Measurements from ENCODE around the gene KCNK17. TPM values are rescaled to one million over a fixed set of nuclear protein-coding genes. Genes with fewer than 3 reads are reported as not detected.
A peak's percentile ranks its signal among the peaks of the same experiment; 100 is the strongest.

KCNK17 gene
- total and polyA plus RNA-seq, 2 of the 8 experiments (the other 6 are each of a cell fraction or from before 2014, with no cell fraction given) = 2.9 to 3.4 TPM

- H4K20me1 ChIP-seq (replicated peaks in 1 of 2; ENCODE audit: control insufficient read depth in 1 of 2, insufficient read depth in 2 of 2, low read length in 2 of 2) = peaks cover 0 to 2% of the 10 kb centered on the region in 2 experiments
- WGBS, 2 experiments (ENCODE audit: extremely low coverage in 1 of 2, insufficient coverage in 1 of 2, insufficient read length in 1 of 2, insufficient replicate concordance in 2 of 2, low coverage in 1 of 2, low lambda C conversion rate in 2 of 2, missing lambda C conversion rate in 1 of 2) = 82% methylated on average over 4 of the region's 4 CpGs; no CpG with 5 or more reads in 1 of the 2 experiments
- peaks cover 0 to 5% (median 3%) of the 10 kb centered on the region in 4 experiments; a peak in 4 of 7 replicates for H3K4me1 ChIP-seq (replicated peaks in 1 of 4; ENCODE audit: control insufficient read depth in 3 of 4, insufficient read depth in 4 of 4, low read length in 3 of 4)
Measured at GRCh38 chr6:39310542-39310941, 3.7 kb downstream of the KCNK17 start.

More at GRCh38 chr6:39310542-39310941, 3.7 kb downstream of the KCNK17 start:
- no peak overlapping the region for H4K91ac ChIP-seq (replicated peaks; ENCODE audit: insufficient read length, low read length)
- no peak overlapping the region for H3K4me3 ChIP-seq (ENCODE audit: extremely low read depth in 1 of 4, insufficient read depth in 2 of 4, low read depth in 3 of 4, low read length in 4 of 4)
- peaks cover 26 to 48% (median 43%) of the 10 kb centered on the region in 4 experiments for H3K27me3 ChIP-seq (replicated peaks in 1 of 4; ENCODE audit: control insufficient read depth in 3 of 4, extremely low read depth in 1 of 4, insufficient read depth in 3 of 4, low read length in 3 of 4)
- no peaks in the 10 kb centered on the region for H3K9me3 ChIP-seq (ENCODE audit: insufficient read depth in 2 of 2, low read depth in 1 of 2, low read length in 1 of 2)
- H2AFZ ChIP-seq (ENCODE audit: low read length) = no peak overlapping the region
- no peak overlapping the region for H3K27ac ChIP-seq (ENCODE audit: low read depth, low read length)
- H3K9ac ChIP-seq (replicated peaks in 1 of 4; ENCODE audit: extremely low read depth in 1 of 4, low read depth in 3 of 4, low read length in 3 of 4) = no peak overlapping the region
- H3K23me2 ChIP-seq (ENCODE audit: low read depth, low read length) = peaks cover 12% of the 10 kb centered on the region; the same call in 1 of the 2 replicates
- DNase-seq (ENCODE audit: low read depth in 1 of 2, low spot score in 2 of 2) (no peak), FAIRE-seq (no peak)
- no peak overlapping the region for H3K14ac ChIP-seq (ENCODE audit: insufficient read length)
- H3K18ac ChIP-seq (ENCODE audit: extremely low read depth, low read length) = no peak overlapping the region
- no peaks in the 10 kb centered on the region for H3K36me3 ChIP-seq (ENCODE audit: control insufficient read depth in 2 of 4, insufficient read depth in 4 of 4, low read length in 3 of 4)
- H3K4ac ChIP-seq (replicated peaks; ENCODE audit: insufficient read length, low read depth, low read length) = no peak overlapping the region
- H3K23ac ChIP-seq (ENCODE audit: insufficient read length) = no peak overlapping the region
- H3K79me1 ChIP-seq (ENCODE audit: low read depth, low read length) = no peaks in the 10 kb centered on the region
- no peak overlapping the region for H2BK20ac ChIP-seq (ENCODE audit: low read length)
- H2BK5ac ChIP-seq (ENCODE audit: low read depth, low read length) = no peak overlapping the region
- no peak overlapping the region for H3K4me2 ChIP-seq (ENCODE audit: insufficient read depth in 1 of 2, low read depth in 2 of 2, low read length in 2 of 2)
- H2AK5ac ChIP-seq (ENCODE audit: low read depth, low read length) = no peak overlapping the region
- no peaks in the 10 kb centered on the region for H3K79me2 ChIP-seq (ENCODE audit: control insufficient read depth in 1 of 2, insufficient read depth in 2 of 2, low read length in 2 of 2)
- H2BK120ac ChIP-seq (replicated peaks; ENCODE audit: low read depth, low read length) = no peak overlapping the region
- H2BK12ac ChIP-seq (ENCODE audit: low read depth, low read length) = no peak overlapping the region
- no peak overlapping the region for H2BK15ac ChIP-seq (ENCODE audit: low read length)
- peak overlapping the region; percentile 12; the same call in 1 of the 2 replicates for H4K8ac ChIP-seq (ENCODE audit: extremely low read depth, insufficient read depth, low read length)
- H4K5ac ChIP-seq (ENCODE audit: insufficient read length, low read depth, low read length) = no peak overlapping the region
- ChIA-PET POLR2A (ENCODE audit: partially characterized antibody) (interaction anchor here (2.4 kb wide), 1 partner anchor 144 kb away, joined by 5 read pairs; no protein-coding TSS in a partner anchor), CTCF (ENCODE audit: partially characterized antibody) (interaction anchor here (0.7 to 47.4 kb wide), 47 partner anchors 8 to 1057 kb away, joined by 3 to 1738 read pairs (median 5); partner anchors contain the start of genes KCNK16, KCNK5 and SAYSD1)
- H3K56ac ChIP-seq (replicated peaks; ENCODE audit: insufficient read length, low read depth, low read length) = no peak overlapping the region
- no peak for TF ChIP-seq PHF8 (conservative IDR thresholded peaks at IDR 0.05; ENCODE audit: low read depth, low read length)
- no peak for TF ChIP-seq NANOG (IDR thresholded peaks at IDR 0.05; ENCODE audit: insufficient read depth, low read depth, low read length, poor library complexity, severe bottlenecking)
- no peak for TF ChIP-seq TCF12 (IDR thresholded peaks at IDR 0.05; ENCODE audit: low read depth, low read length)
- no peak for TF ChIP-seq CBX5 (IDR thresholded peaks at IDR 0.05; ENCODE audit: low read depth, low read length)
- no peak for TF ChIP-seq RFX5 (IDR thresholded peaks at IDR 0.05; ENCODE audit: borderline replicate concordance, low read depth, low read length)
- TF ChIP-seq ASH2L (IDR thresholded peaks at IDR 0.05; ENCODE audit: low read length) = no peak
- no peak for TF ChIP-seq GABPA (IDR thresholded peaks at IDR 0.05; ENCODE audit: borderline replicate concordance, insufficient read depth, low read length)
- TF ChIP-seq EGR1 (IDR thresholded peaks at IDR 0.05; ENCODE audit: borderline replicate concordance, low read depth, low read length) = no peak

All from H1 (cell line).